Measurements from ENCODE around the gene ACOXL.

ACOXL gene

DNA sequence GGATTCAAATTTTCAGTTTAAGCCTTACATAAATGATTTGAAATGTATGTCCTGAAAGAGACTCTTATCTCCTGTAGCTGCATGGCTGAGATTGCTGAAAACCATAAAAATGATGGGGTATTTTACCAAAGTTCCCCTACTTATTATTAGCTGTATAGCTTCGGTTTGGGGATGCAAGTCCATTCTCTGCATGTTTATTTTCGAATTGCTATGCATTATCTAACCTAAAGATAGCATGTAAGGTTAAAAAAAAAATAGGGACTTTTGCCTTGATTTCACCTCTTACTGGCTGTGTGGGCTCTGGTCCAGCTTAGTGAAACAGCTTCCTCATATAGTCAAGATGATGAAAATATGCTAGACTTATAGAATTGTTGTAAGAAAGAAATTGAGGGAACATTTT, 14.0 kb upstream of the ACOXL start:
- DNase-seq (ENCODE audit: extremely low read depth in 1 of 2, low read depth in 1 of 2): no peak

DNA sequence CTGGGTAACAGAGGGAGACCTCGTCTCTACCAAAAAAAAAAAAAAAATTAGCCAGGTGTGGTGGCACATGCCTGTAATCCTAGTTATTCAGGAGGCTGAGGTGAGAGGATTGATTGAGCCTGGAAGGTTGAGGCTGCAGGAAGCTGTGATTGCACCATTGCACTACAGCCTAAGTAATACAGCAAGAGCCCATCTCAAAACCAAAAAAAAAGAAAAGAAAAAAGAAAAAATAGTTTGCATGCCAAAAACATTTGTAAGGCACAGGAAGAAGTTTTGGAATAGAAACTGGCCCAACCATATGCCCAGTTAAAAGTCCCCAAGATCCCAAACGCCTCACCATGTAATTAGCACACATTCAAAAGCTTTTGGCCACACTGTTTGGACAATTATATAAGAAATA, 13.4 kb upstream of the ACOXL start:
- no peak for DNase-seq (ENCODE audit: extremely low read depth in 1 of 2, low read depth in 1 of 2)

DNA sequence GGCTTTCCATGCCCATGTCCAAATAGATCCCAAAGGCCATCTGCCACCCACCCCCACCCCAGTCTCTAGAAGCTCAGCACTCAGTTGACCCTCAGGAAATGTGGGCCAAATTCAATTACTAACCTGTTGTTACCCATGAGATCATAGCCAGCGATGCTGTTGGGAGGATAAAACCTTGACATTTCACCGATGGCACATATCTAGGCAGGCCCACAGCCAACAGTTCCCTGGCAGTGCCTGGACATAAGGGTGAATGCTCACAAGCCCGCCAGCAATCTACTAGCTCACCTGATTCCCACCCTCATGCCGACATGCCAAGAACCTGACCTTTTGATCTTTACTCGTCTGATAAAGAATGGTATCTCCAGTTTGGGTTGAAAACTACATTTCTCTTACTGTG, 11.8 kb upstream of the ACOXL start:
- DNase-seq (ENCODE audit: extremely low read depth in 1 of 2, low read depth in 1 of 2): no peak

DNA sequence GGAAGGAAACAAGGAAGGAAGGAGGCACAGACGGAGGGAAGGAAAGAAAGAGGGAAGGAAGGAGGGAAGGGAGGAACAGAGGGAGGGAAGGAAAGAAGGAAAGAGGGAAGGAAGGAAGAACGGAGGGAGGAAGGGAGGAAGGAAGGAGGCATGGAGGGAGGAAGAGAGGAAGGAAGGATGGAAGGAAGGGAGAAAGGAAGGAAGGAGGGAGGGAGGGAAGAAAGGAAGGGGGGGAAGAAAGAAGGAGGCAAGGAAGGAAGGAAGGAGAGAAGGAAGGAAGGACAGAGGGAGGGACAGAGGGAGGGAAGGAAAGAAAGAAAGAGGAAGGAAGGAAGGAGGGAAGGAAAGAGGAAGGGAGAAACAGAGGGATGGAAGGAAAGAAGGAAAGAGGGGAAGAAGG, 7.6 kb upstream of the ACOXL start:
- no peak for DNase-seq (ENCODE audit: extremely low read depth in 1 of 2, low read depth in 1 of 2)

DNA sequence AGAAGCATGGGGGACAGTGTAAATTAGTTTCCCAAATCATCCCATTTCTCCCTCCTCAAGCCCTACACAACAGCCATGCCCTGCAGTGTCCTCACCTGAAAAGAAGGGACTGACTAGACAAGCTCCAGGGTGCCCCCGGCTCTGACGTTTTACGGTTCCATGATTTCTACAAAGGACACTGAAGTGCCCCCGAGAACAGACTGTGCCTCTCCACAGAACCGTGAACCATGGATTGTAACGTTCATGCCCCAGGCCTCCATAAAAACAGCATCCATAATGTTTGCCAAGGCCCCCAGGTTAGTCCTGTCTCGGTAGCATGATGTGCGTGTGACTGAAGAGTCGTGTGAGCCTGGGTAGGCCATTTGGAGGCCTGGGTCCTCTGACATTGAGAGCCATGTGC, 7.0 kb upstream of the ACOXL start:
- no peak for DNase-seq (ENCODE audit: extremely low read depth in 1 of 2, low read depth in 1 of 2)

- no peak for DNase-seq (ENCODE audit: extremely low read depth in 1 of 2, low read depth in 1 of 2)
These were observed 6.5 kb upstream of the ACOXL start for GRCh38 chr2:110725859-110726258.

DNA sequence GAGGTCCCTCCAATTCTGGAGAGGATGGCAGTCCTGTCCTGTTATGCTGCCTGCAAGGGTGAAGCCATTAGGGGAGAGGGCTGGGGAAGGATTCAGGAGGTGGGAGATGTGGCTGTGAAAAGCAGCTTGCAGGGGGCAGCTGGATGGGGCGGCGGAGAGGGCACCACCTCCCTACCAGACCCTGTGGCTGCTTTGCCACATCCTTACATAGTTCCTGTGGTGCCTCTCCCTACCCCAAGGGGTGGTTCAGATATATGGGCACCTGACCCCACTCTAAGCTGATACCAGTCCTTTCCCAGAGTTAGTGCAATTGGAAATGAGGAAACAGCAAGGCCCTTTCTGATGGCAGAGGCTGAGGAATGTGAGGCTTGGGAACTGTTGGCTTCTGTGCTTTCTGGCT, 6.1 kb upstream of the ACOXL start:
- DNase-seq (ENCODE audit: extremely low read depth in 1 of 2, low read depth in 1 of 2): no peak

DNA sequence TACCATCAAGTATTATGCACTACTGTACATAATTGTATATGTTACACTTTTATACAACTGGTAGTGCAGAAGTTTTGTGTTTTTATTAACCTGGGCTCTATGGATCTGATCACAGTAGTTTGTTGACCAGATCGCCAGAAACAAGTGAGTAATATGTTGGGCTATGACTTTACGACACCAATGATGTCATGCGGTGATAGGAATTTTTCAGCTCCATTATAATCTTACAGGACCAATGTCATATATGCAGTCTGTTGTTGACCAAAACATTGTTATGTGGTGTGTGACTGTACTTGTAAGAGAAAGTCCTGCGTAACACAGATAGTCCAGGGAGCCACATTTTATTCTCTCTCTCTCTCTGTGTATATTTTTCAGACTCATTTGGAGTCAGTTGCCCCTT, 4.5 kb upstream of the ACOXL start:
- no peak for DNase-seq (ENCODE audit: extremely low read depth in 1 of 2, low read depth in 1 of 2)

GRCh38 chr2:110729106-110729505, 3.3 kb upstream of the ACOXL start:
- DNase-seq (ENCODE audit: extremely low read depth in 1 of 2, low read depth in 1 of 2): no peak

- no peak for DNase-seq (ENCODE audit: extremely low read depth in 1 of 2, low read depth in 1 of 2)
These were observed 1.3 kb upstream of the ACOXL start for GRCh38 chr2:110731064-110731463.

DNA sequence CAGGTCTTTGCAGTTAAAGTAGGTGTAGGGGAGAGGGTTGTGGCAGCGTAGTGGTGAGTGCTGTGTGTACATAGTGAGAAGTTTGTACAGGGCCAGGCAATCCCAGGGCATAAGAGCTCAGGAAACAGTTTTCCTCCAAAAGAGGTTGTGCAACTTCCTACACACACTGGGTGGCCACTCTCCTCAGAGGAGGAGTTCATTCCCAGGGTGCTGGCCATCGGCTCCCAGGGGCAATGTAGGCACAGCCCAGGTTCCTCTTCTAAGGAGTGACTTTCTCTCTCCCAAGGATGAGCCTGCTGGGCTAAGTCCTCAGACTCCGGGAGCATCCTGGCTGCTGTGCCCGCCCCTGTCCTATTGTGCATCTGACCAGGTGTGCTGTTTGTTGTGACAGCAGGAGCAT, 3.0 kb downstream of the ACOXL start:
- DNase-seq (ENCODE audit: extremely low read depth in 1 of 2, low read depth in 1 of 2): no peak

DNA sequence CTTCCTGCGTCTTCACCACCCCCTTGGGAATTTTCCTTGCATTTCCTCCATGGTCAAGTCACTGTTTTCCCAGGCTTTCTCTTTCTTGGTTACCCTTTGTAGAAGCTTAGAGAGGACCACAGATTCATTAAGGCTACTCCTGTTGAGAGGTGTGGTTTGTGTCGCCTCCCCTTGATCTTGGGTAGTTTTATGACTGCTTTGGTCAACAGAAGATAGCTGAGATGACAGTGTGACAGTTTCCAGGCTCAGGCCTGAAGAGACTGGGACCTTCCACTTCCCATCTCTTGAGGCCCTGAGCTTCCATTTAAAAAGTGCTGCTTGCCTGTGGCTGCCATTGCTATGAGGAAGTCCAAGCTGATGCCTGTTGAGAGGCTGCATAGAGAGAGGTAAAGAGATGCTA, 5.4 kb downstream of the ACOXL start:
- DNase-seq (ENCODE audit: extremely low read depth in 1 of 2, low read depth in 1 of 2): no peak

DNA sequence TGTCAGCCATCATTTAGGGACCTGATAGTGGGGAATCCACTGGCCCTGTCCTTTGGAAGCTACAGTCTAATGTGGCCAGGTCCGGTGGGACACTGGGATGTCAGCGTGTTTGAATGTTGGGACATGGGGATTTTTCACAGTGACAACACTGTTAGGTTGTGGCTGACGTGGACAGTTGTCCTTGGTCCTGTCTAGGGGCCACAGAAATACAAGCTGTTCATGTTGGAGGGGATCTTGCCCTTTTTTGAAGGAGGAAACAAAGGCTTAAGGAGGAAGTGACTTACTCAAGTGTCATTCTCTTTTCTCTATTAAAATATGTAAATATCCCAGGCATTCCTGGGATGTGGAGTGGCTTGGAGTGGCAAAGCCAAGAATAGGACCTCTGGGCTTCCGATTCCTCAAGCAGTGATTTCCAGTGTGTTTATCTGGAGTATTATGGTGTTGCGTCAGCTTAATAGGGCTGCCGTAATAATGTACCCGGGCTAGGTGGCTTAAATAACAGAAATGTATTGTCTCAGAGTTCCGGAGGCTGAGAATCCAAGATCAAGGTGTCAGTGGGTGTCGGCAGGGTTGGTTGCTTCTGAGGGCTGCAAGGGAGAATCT, 8.5 kb downstream of the ACOXL start:
- no peak for DNase-seq (ENCODE audit: extremely low read depth in 1 of 2, low read depth in 1 of 2)

DNA sequence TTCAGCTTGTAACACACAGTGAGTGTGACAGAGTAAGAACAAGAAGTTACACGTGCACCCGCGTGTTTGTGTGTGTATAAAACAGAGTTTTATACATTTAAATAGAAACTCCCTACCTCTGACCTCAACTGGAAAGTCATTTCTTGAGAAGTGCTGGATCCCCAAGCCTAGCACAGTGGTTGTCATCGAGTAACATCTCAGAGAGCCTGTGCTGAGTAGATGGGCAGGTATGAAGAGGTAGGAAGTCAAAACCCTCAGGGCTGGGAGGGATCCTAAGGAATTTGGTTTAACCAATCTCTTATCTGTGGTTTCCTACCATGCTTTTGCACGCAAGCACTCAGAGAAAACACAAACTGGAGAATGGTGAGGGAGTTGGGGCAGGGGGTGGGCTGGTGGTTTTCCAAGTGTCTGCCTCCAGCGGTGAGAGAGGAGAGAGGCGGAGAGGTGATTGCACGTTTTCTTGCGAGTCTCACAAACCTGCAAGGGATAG, 9.2 kb downstream of the ACOXL start:
- no peak for DNase-seq (ENCODE audit: extremely low read depth in 1 of 2, low read depth in 1 of 2)

DNA sequence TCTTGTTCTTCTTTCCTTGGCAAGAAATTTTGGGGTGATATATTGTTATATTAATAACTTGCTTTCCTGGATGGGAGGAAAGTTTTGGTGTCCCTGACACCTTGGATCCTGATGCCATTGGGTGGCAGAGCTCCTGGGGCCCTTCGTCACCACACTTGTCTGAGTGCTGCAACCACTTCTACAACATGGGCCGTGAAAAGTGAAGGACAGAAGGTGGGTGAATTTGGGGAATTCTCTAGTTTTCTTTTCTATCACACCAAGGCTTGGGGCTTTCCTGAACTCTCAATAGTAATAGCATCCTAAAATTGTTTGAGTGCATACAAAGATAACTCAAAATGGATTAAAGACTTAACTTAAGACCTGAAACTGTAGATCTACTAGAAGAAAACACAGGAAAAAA, 10.0 kb downstream of the ACOXL start:
- DNase-seq (ENCODE audit: extremely low read depth in 1 of 2, low read depth in 1 of 2): no peak

- no peak for DNase-seq (ENCODE audit: extremely low read depth in 1 of 2, low read depth in 1 of 2)
These were observed 11.2 kb downstream of the ACOXL start for GRCh38 chr2:110743600-110743999.

GRCh38 chr2:110744429-110744828, 12.1 kb downstream of the ACOXL start:
- DNase-seq (ENCODE audit: extremely low read depth in 1 of 2, low read depth in 1 of 2): no peak

DNA sequence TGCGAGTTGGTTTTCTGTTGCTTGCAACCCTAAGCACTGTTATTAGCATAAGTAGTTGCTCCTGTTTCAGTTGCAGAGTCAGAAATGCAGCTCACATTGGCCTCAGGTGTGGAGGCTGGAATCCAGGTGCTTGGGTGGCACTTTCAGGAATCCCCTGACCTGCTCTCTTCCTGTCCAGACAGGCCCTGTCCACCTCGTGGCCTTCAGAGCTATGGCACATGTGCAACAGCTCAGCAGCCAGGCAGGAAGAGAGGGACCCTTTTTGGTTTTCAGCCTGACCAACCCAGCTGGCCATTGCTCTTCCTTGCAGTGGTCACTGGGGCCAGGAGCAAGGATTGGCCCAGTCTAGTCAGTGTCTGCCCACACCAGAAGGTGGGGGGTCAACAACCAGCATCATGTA, 12.7 kb downstream of the ACOXL start:
- DNase-seq (ENCODE audit: extremely low read depth in 1 of 2, low read depth in 1 of 2): no peak

GRCh38 chr2:110746586-110747521, 14.5 kb downstream of the ACOXL start:
- no peak for DNase-seq (ENCODE audit: extremely low read depth in 1 of 2, low read depth in 1 of 2)

DNA sequence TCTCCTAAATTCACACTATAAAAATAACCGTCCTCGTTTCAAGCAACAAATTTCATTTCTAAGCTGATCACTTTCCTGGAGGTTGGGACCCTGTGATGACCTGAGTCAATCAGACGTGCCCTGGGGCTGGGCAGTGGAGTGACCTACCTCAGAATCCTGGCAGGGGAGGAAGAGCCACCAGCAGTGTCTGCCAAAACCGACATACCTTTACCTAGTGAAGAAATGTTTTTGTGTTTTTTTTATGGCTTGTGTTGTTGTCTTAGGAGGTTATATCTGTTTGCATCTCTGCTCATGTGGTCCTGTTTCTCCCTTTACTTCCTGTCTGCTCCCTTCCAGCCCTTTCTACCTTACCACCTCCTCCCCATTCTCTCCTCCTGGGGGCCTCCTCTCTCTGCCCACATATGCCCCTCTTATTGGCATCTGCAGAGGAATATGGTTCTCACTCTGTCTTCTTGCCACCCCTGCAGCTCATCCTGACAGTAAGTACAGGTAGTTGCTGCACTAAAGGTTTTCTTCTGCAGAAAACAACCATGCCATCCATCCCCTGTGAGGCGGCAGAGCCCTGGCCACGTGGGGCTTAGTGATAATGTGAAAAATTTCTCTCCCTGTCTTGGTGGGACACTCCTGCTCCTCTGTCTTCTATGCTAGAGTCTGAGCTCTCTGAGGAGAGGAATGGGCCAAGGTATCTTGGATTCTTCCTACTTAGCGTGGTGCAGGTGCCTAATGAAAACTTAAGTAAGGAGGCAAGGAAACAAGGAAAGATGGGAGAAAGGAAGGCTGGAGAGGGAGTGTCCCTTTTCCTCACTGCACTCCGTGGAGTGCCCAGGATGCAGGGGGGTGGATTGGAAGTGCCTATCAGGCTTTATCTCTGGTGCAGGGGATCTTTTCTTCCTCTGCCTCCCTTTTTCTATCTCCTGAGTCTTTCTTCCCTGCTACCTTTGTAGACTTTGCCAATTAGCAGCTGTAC, 15.4 kb downstream of the ACOXL start:
- no peak for DNase-seq (ENCODE audit: extremely low read depth in 1 of 2, low read depth in 1 of 2)

GRCh38 chr2:110748489-110748867, 16.1 kb downstream of the ACOXL start:
- DNase-seq (ENCODE audit: extremely low read depth in 1 of 2, low read depth in 1 of 2): no peak
